ENCODE results near the gene PDE4DIP.
"Not testable (repeated sequence)": the region's sequence is repeated elsewhere in the genome, so short reads cannot be mapped to it uniquely, and the experiment has no call there.

- TF ChIP-seq CTCF, POLR2A (IDR thresholded peaks at IDR 0.05): not testable (repeated sequence)
Measured at GRCh38 chr1:149002664-149003063, 158.4 kb downstream of the PDE4DIP start.
